Panc1 (cell line): ENCODE results near the gene CSNK2A3. TPM values are rescaled to one million over a fixed set of nuclear protein-coding genes. Genes with fewer than 3 reads are reported as not detected.
"Not testable (repeated sequence)": the region's sequence is repeated elsewhere in the genome, so short reads cannot be mapped to it uniquely, and the experiment has no call there.

Source experiments
- ATAC-seq: fragments of 200-7000 bp; cut with Tn5 transposase; 2 replicates; pipeline ENCODE4 v1.9.1; 2020; ENCODE audit warnings: mild to moderate bottlenecking, moderate library complexity
- BruUV-seq: library from RNA; stranded (reverse); fragments of 400-500 nt; replicated peaks from 2 replicates; lab custom pipeline; 2021; lab: Mats Ljungman, UMichigan
- CTCF ChIA-PET: fragments of 300-600 bp; sonication (Branson Sonifier 250); formaldehyde crosslinking; loops from one replicate; lab custom pipeline; 2022; ENCODE audit warnings: antibody characterized with exemption; lab: Charles Lee
- POLR2A ChIA-PET: fragments of 300-600 bp; sonication (Branson Sonifier 250); formaldehyde crosslinking; loops from one replicate; lab custom pipeline; 2022; ENCODE audit warnings: antibody characterized with exemption; lab: Charles Lee
- DNase-seq: peaks from one replicate; pipeline ENCODE4 v3.0.0-alpha.2; 2010; ENCODE audit warnings: low read depth, low spot score
- H3K27ac ChIP-seq: 2 replicates; pipeline ENCODE4 v1.5.1; 2011; ENCODE audit warnings: mild to moderate bottlenecking, low read length, inconsistent platforms
- H3K27me3 ChIP-seq: fragments of 200-500 bp; sonication (Bioruptor generic); 2 replicates; pipeline ENCODE4 v1.6.0; 2014; ENCODE audit warnings: low read length, inconsistent platforms; ENCODE audit not compliant: control insufficient read depth, insufficient read depth
- H3K36me3 ChIP-seq: fragments of 200-500 bp; sonication (Bioruptor generic); 2 replicates; pipeline ENCODE4 v1.5.1; 2014; ENCODE audit warnings: inconsistent platforms, mild to moderate bottlenecking, low read length, moderate library complexity; ENCODE audit not compliant: control insufficient read depth, insufficient read depth
- H3K4me1 ChIP-seq: 2 replicates; pipeline ENCODE4 v1.5.1; 2011; ENCODE audit warnings: inconsistent platforms, mild to moderate bottlenecking, low read length, moderate library complexity; ENCODE audit not compliant: control insufficient read depth, insufficient read depth
- H3K4me3 ChIP-seq, 2 experiments: 2 replicates each; pipeline ENCODE4 v1.5.1; 2011 to 2012; ENCODE audit warnings: low read depth in 2 of 2, low read length in 2 of 2, mild to moderate bottlenecking in 2 of 2, inconsistent platforms in 1 of 2, moderate library complexity in 1 of 2
- H3K9me3 ChIP-seq: fragments of 200-500 bp; sonication (Bioruptor generic); 2 replicates; pipeline ENCODE4 v1.5.1; 2014; ENCODE audit warnings: low read depth, mild to moderate bottlenecking, inconsistent platforms, low read length, moderate library complexity; ENCODE audit not compliant: control insufficient read depth, insufficient read depth
- POLR2AphosphoS5 ChIP-seq: IDR thresholded peaks from 2 replicates; pipeline ENCODE4 v1.6.1; 2012; ENCODE audit warnings: mild to moderate bottlenecking, low read depth, low read length, moderate library complexity
- SIN3A ChIP-seq: IDR thresholded peaks from 2 replicates; pipeline ENCODE4 v1.6.1; 2012; ENCODE audit warnings: low read depth, mild to moderate bottlenecking, low read length, moderate library complexity, borderline replicate concordance; ENCODE audit not compliant: insufficient read depth
- TCF7L2 ChIP-seq: IDR thresholded peaks from 2 replicates; pipeline ENCODE4 v1.6.1; 2011; ENCODE audit warnings: mild to moderate bottlenecking, low read depth, low read length, inconsistent platforms
- in situ Hi-C: cut with HindIII; loops from 2 replicates; pipeline ENCODE4 v1.10.0; 2016; ENCODE audit warnings: low sequenced_read_pairs, low pct_unique_long_range_greater_than_20kb
- intact Hi-C: fragments of 100-400 bp; cut with micrococcal nuclease; formaldehyde crosslinking; loops from one replicate; pipeline ENCODE4 v1.10.0; 2022; ENCODE audit not compliant: unreplicated experiment
- total RNA-seq: library from RNA; stranded (reverse); gene quantifications from one replicate; pipeline ENCODE4 v1.2.1, GENCODE V29; 2021; ENCODE audit not compliant: unreplicated experiment
- TF ChIP-seq, protein P1 (sequence below), 2 experiments: IDR thresholded peaks; 2 replicates each; pipeline ENCODE4 v1.6.1; 2011 to 2012; ENCODE audit warnings: low read depth in 2 of 2, control low read depth in 1 of 2, low read length in 1 of 2, mild to moderate bottlenecking in 1 of 2, moderate library complexity in 1 of 2; ENCODE audit not compliant: insufficient read depth in 1 of 2
- TF ChIP-seq, protein P2 (sequence below): fragments of 450-650 bp; IDR thresholded peaks from 2 replicates; pipeline ENCODE4 v1.5.1; 2017; ENCODE audit warnings: mild to moderate bottlenecking

CSNK2A3 gene
- total RNA-seq, 1 experiment from 2014 or later: 2.6 TPM

DNA sequence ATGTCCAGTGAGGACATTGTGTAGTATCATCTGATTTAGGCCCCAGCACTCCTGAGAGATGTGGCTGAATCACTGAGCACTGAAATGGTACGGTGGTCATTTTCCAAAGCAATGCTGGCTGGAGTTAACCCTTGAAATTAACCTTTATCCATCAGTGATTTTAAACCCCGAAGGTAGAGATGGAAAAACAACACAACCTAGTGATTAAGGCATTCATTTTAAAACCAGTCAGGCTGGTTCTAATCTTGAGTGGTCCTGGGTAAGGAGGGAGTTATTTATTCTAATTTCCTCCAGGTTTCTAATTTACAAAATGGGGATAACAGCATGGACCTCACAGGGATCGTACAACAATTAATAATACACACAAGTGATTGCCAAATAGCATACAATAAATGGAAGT is 6.6 kb upstream of the CSNK2A3 start:
- POLR2A ChIA-PET: no interaction called here

GRCh38 chr11:11356842-11357241 is 3.8 kb upstream of the CSNK2A3 start:
- ATAC-seq: no peak
- Histone ChIP-seq H3K27me3 (no peaks in the 10 kb centered on the region; the same call in 1 of the 2 replicates), H3K9me3 (no peaks in the 10 kb centered on the region), H3K27ac (no peak overlapping the region), H3K4me1 (no peaks in the 10 kb centered on the region), H3K4me3 (no peak overlapping the region), H3K36me3 (no peaks in the 10 kb centered on the region)
- in situ Hi-C loops: no loop called here
- no peak for DNase-seq
- TF ChIP-seq, protein P1, sequence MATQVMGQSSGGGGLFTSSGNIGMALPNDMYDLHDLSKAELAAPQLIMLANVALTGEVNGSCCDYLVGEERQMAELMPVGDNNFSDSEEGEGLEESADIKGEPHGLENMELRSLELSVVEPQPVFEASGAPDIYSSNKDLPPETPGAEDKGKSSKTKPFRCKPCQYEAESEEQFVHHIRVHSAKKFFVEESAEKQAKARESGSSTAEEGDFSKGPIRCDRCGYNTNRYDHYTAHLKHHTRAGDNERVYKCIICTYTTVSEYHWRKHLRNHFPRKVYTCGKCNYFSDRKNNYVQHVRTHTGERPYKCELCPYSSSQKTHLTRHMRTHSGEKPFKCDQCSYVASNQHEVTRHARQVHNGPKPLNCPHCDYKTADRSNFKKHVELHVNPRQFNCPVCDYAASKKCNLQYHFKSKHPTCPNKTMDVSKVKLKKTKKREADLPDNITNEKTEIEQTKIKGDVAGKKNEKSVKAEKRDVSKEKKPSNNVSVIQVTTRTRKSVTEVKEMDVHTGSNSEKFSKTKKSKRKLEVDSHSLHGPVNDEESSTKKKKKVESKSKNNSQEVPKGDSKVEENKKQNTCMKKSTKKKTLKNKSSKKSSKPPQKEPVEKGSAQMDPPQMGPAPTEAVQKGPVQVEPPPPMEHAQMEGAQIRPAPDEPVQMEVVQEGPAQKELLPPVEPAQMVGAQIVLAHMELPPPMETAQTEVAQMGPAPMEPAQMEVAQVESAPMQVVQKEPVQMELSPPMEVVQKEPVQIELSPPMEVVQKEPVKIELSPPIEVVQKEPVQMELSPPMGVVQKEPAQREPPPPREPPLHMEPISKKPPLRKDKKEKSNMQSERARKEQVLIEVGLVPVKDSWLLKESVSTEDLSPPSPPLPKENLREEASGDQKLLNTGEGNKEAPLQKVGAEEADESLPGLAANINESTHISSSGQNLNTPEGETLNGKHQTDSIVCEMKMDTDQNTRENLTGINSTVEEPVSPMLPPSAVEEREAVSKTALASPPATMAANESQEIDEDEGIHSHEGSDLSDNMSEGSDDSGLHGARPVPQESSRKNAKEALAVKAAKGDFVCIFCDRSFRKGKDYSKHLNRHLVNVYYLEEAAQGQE (IDR thresholded peaks at IDR 0.05; ENCODE audit: insufficient read depth in 1 of 2, low read depth in 2 of 2, low read length in 1 of 2): no peak
- TF ChIP-seq POLR2AphosphoS5 (no peak), TCF7L2 (no peak), SIN3A (no peak)
- TF ChIP-seq, protein P2, sequence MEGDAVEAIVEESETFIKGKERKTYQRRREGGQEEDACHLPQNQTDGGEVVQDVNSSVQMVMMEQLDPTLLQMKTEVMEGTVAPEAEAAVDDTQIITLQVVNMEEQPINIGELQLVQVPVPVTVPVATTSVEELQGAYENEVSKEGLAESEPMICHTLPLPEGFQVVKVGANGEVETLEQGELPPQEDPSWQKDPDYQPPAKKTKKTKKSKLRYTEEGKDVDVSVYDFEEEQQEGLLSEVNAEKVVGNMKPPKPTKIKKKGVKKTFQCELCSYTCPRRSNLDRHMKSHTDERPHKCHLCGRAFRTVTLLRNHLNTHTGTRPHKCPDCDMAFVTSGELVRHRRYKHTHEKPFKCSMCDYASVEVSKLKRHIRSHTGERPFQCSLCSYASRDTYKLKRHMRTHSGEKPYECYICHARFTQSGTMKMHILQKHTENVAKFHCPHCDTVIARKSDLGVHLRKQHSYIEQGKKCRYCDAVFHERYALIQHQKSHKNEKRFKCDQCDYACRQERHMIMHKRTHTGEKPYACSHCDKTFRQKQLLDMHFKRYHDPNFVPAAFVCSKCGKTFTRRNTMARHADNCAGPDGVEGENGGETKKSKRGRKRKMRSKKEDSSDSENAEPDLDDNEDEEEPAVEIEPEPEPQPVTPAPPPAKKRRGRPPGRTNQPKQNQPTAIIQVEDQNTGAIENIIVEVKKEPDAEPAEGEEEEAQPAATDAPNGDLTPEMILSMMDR: no peak
- POLR2A ChIA-PET: no interaction called here
- no TSS peak for BruUV-seq
- CTCF ChIA-PET: no interaction called here
- intact Hi-C loops: no loop called here

More for the DNA sequence above, 6.6 kb upstream of the CSNK2A3 start:
- CTCF ChIA-PET: no interaction called here
- Histone ChIP-seq H3K27ac (no peak overlapping the region), H3K27me3 (no peaks in the 10 kb centered on the region; the same call in 1 of the 2 replicates), H3K4me1 (no peaks in the 10 kb centered on the region), H3K36me3 (no peaks in the 10 kb centered on the region), H3K9me3 (no peaks in the 10 kb centered on the region), H3K4me3 (no peak overlapping the region)
- intact Hi-C loops: no loop called here
- BruUV-seq: no TSS peak
- in situ Hi-C loops: no loop called here
- DNase-seq: no peak
- no peak for ATAC-seq
- TF ChIP-seq POLR2AphosphoS5 (no peak), SIN3A (no peak), TCF7L2 (no peak)
- TF ChIP-seq, protein P2: no peak
- TF ChIP-seq, protein P1 (IDR thresholded peaks at IDR 0.05; ENCODE audit: insufficient read depth in 1 of 2, low read depth in 2 of 2, low read length in 1 of 2): no peak

DNA sequence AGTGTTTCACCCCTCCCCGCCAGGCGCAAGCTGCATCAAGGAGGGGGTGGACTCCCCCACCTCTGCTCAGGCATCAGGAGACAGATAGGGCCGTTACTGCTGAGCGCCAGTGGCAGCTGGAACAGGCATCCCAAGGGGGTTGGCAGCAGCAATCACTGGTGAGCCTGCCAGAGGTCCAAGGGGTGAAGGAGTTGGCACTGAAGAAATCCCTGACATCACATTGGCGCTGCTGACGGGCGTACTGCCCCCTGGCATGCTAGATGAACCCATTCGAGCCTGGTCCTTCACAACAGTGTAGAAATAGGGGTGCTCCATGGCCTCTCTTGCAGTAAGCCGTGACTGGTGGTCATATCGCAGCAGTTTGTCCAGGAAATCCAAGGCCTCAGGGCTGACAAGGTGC is 1.2 kb downstream of the CSNK2A3 start:
- POLR2A ChIA-PET, H3K4me1 ChIP-seq, H3K36me3 ChIP-seq, in situ Hi-C loops, BruUV-seq, DNase-seq, H3K9me3 ChIP-seq, H3K27me3 ChIP-seq, ATAC-seq, H3K4me3 ChIP-seq, H3K27ac ChIP-seq, intact Hi-C loops: not testable (repeated sequence)
- CTCF ChIA-PET: interaction anchor here (0.7 kb wide), 1 partner anchor 149 kb away, joined by 3 read pairs; no protein-coding TSS in a partner anchor
